Measurements from ENCODE around the gene DUS4L. TPM values are rescaled to one million over a fixed set of nuclear protein-coding genes. Genes with fewer than 3 reads are reported as not detected.
A peak's percentile ranks its signal among the peaks of the same experiment; 100 is the strongest.

Gene DUS4L
- total RNA-seq, 2 experiments from 2014 or later: 14.9 to 23.0 TPM

GRCh38 chr7:107579554-107579884 lies 15.7 kb downstream of the DUS4L start:
- Histone ChIP-seq H3K4me3 (ENCODE audit: low read depth, low read length, poor library complexity, severe bottlenecking) (peak overlapping the region; percentile 85), H3K27ac (ENCODE audit: low read depth, low read length, poor library complexity, severe bottlenecking) (peak overlapping the region; percentile 45), H3K9me3 (ENCODE audit: low read length) (no peaks in the 10 kb centered on the region), H4K20me1 (ENCODE audit: insufficient read depth, low read length) (no peaks in the 10 kb centered on the region), H2AFZ (ENCODE audit: low read length) (peak overlapping the region; percentile 91), H3K79me2 (ENCODE audit: insufficient read depth, low read depth, low read length) (peaks cover 13% of the 10 kb centered on the region), H3K36me3 (ENCODE audit: insufficient read depth, low read length) (peaks cover 42% of the 10 kb centered on the region), H3K9me2 (ENCODE audit: insufficient read depth, low read length) (no peaks in the 10 kb centered on the region), H3K4me1 (ENCODE audit: insufficient read depth, low read length, poor library complexity, severe bottlenecking) (peaks cover 18% of the 10 kb centered on the region), H3K4me2 (ENCODE audit: low read length) (peak overlapping the region; percentile 92)
- TF ChIP-seq CTCF (conservative IDR thresholded peaks at IDR 0.05; ENCODE audit: low read length): no peak
- no peak for TF ChIP-seq EZH2phosphoT487 (IDR thresholded peaks at IDR 0.05; ENCODE audit: borderline replicate concordance, low read depth, low read length)
- ChIA-PET POLR2A (interaction anchor here (0.7 to 1.3 kb wide), 5 partner anchors 15 to 44 kb away, joined by 3 to 4 read pairs (median 3); partner anchors contain the start of genes COG5 and DUS4L), CTCF (ENCODE audit: unreplicated experiment) (no interaction called here)
- BruUV-seq (replicated peaks): TSS peak; percentile 93
- intact Hi-C loops (cut with micrococcal nuclease; ENCODE audit: unreplicated experiment): no loop called here
- DNase-seq (ENCODE audit: low spot score): no peak

GRCh38 chr7:107579885-107580715 lies 16.3 kb downstream of the DUS4L start, which contains the start of gene BCAP29:
Gene BCAP29, plus strand, starts transcription at chr7:107580246. Its CDS starts 527 bp downstream, at chr7:107580773.
- intact Hi-C loops (cut with micrococcal nuclease; ENCODE audit: unreplicated experiment): loop anchor here (1.0 to 10.0 kb wide), 4 partner anchors 17 to 295 kb away; partner anchors contain the start of genes COG5 and DUS4L
- ChIA-PET POLR2A (interaction anchor here (0.7 to 1.3 kb wide), 5 partner anchors 16 to 44 kb away, joined by 3 to 4 read pairs (median 3); partner anchors contain the start of genes COG5 and DUS4L), CTCF (ENCODE audit: unreplicated experiment) (no interaction called here)
- no TSS peak for BruUV-seq (replicated peaks)
- Histone ChIP-seq H4K20me1 (ENCODE audit: insufficient read depth, low read length) (no peaks in the 10 kb centered on the region), H3K4me1 (ENCODE audit: insufficient read depth, low read length, poor library complexity, severe bottlenecking) (peaks cover 18% of the 10 kb centered on the region), H3K9me2 (ENCODE audit: insufficient read depth, low read length) (no peaks in the 10 kb centered on the region), H3K79me2 (ENCODE audit: insufficient read depth, low read depth, low read length) (peaks cover 13% of the 10 kb centered on the region), H3K4me3 (ENCODE audit: low read depth, low read length, poor library complexity, severe bottlenecking) (peak within 1 kb of the TSS; percentile 85), H2AFZ (ENCODE audit: low read length) (peak within 1 kb of the TSS; percentile 91), H3K9me3 (ENCODE audit: low read length) (no peaks in the 10 kb centered on the region), H3K36me3 (ENCODE audit: insufficient read depth, low read length) (peaks cover 42% of the 10 kb centered on the region), H3K27ac (ENCODE audit: low read depth, low read length, poor library complexity, severe bottlenecking) (peak within 1 kb of the TSS; percentile 45), H3K4me2 (ENCODE audit: low read length) (peak within 1 kb of the TSS; percentile 92)
- DNase-seq (ENCODE audit: low spot score): peak; percentile 82
- TF ChIP-seq CTCF (conservative IDR thresholded peaks at IDR 0.05; ENCODE audit: low read length) (peak; percentile 39), EZH2phosphoT487 (IDR thresholded peaks at IDR 0.05; ENCODE audit: borderline replicate concordance, low read depth, low read length) (no peak)
